GM19455 (cell line): Measurements from ENCODE around the gene ADK.
A peak's percentile ranks its signal among the peaks of the same experiment; 100 is the strongest.
"Not testable (repeated sequence)": the region's sequence is repeated elsewhere in the genome, so short reads cannot be mapped to it uniquely, and the experiment has no call there.

Experiments
- ATAC-seq: cut with Tn5 transposase; IDR thresholded peaks from one replicate; pipeline ENCODE4 v1.9.1; 2021; ENCODE audit not compliant: unreplicated experiment

ADK gene

DNA sequence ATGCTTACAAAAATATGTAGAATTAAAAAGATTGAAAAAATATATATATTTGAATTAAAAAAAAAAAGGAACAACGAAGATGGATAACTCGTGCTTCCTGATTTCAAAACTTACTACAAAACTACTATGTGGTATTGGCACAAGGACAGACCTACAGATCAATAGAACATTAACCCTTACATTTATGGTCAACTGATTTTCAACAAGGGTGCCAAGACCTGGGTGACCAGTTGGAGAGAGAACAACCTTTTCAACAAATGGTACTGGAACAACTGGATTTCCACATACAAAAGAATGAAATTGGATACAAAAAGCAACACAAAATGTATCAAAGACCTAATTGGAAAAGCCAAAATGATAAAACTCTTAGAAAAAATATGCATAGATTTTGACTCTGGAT lies 10.5 kb upstream of the ADK start:
- no peak for ATAC-seq

DNA sequence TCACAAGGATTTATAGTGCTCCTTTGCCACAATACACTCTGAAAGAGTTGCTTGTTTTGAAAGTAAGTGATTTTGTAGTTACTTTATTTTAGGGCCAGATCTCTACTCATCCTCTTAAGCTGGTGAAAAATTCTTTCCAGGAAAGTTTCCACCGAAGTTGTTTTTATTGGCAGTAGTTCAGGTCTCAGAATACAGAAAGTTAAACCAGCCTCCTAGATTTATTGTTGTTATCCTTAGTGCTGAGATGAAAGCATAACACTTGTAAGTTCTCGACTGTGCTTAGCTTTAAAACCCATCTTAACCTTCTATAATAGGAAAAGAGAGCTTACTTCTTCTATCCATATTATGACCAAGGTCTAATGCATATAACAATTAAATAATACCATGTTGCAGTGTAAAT lies 5.9 kb upstream of the ADK start:
- no peak for ATAC-seq

DNA sequence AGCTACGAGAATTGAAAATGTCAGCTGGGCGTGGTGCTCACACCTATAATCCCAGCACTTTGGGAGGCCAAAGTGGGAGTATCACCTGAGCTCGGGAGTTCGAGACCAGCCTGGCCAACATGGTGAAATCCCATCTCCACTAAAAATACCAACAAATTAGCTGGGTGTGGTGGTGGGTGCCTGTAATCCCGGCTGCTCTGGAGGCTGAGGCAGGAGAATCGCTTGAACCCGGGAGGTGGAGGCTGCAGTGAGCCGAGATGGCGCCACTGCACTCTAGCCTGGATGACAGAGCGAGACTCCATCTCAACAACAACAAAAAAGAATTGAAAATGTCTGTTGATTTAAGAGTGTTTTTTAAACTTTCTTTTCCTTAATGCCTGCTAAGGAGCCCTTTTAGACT lies 4.0 kb upstream of the ADK start:
- not testable (repeated sequence) for ATAC-seq

DNA sequence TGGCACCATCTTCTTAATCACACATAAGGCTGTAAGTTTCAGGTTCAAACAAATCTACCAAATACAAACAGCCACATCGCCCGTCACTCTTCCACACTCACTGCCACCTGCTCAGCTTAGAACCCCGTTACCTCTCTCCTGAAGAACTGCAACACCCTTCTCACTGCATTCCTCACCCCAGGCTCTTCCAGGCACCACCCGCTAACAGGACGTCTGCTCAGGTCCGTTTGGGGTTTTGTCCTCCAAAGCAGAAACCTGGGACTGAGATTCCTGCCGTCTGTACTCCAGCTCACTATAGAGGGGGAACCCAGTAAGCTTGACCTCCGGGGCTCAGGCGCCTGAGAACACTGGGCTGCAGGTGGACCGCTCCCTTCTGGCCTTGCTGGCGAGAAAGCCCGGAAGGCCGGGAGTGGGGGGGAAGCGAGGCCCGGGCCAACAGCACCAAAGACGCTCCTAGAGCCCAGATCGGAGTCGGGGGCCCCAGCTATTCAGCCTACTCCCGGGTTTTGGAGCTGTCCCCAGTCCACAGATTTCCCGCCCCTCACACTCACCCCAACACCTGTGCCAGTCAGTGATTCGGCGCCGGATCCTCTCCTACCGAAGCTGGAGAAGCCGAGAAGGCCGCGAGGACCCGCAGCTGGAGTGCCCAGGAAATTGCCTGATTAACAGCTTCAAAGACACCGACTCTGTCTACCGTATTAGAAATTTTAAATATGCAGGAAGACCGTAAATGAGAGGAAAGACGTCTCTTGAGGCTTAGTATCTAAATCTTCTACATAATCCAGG lies 624 bp upstream of the ADK start, which contains the start of gene AP3M1:
AP3M1 (minus strand) TSS at position 625 of the 786 bp plus-strand sequence. CDS start 12,449 bp downstream, outside the sequence.
- peak; percentile 49 for ATAC-seq

DNA sequence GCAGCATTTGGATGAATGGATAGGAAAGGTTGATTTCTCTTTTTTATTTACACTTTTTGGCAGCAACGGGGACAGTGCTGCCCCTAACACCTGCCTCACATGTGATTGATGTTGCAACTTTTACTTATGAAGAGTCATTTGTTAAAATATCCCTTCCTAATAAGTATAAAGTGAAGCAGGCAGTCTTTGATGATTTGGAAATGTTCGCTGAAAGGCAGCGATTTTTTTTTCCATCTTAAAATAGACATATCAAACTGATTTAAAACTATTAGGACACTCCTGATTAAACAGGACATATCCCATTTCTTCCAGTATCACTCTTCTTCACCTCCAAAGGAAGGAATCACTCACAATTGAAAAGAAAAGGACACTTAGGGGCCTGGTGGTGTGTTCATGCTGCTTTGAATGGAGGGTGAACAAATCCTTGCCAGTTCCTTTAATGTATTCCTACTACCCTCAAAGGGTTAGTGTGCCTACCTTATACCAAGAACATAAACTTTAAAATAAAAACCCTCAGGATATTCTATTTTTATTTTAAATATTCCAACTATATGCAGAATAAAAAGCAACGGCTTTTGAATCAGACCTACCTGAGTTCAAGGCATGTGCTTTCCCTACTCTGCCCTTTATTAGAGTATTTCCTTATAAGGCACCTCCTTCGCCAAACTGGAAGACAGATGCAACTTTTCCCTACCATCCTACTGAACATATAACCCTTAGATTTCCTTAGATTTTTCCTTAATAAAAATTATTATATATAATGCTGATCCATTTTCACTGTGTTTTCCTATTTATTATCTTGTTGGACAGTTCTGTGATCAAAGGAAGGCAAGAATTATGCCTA lies 1.1 kb downstream of the ADK start:
- ATAC-seq = no peak

DNA sequence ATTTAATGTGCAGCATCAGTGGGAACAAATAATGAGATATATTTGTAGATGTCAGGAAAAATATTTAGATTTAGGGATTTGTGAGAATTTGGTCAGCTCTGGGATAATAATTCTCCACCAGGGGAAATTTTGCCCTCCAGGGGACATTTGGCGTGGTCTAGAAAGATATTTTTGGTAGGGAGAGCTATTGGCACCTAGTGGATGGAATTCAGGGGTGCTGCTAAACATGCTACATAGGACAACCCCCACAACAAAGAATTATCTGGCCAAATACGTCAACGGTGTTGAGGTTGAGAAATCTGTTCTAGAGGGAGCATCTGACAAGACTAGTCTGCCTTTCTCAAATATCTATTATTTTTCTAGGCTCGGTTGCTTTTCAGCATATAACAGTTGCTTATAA lies 2.1 kb downstream of the ADK start:
- ATAC-seq = no peak

DNA sequence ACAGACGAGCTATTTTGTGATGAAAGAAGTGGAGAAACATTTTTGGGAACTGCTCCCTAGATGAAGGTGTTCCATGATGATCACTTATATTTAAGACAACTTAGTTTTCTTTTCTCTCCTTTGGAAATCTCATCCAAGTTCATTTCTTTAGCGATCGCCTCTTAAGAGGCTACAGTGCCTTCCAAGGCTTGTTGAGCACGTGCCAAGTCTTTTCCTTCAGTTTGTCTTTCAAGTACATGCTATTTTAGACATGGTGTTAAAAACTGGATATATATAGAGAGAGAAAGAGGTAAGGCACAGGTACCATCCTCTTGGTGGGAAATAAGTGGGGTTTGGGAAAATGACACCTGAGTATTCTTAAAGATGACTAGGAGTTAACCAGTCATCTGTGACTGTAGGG lies 2.7 kb downstream of the ADK start:
- no peak for ATAC-seq

DNA sequence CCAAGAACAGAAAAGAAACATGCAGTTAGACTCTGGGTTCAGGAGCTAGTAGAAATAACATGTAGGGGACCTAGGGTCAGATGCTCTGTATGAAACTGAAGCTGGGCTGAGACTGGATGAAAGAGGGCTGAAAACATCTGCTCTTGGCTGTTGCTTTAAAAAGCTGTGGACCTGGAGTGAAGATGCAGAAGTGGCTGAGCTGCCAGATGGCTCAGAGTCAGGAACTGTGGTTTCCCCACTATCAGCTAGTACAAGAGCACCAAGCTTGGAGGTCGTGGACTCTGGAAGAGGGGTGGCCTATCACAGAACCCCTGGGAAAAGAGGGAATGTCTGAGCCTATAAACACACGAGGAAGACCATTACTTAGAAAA lies 5.9 kb downstream of the ADK start:
- no peak for ATAC-seq

DNA sequence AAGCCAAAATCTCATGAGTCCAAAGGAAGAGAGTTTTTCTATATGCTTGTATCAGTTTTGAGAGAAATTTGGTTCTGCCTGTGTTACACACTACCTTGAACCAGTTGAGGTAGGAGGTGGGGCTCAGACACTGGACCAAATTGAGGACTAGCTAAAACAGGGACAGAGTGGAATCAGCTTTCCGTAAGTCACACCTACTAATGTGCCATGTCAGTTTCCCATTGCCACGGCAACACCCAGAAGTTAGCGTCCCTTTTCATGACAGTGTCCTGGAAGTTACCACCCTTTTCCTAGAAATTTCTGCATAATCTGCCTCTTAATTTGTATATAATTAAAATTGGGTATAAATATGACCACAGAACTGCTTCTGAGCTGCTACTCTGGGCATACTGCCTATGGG lies 9.0 kb downstream of the ADK start:
- ATAC-seq = no peak

DNA sequence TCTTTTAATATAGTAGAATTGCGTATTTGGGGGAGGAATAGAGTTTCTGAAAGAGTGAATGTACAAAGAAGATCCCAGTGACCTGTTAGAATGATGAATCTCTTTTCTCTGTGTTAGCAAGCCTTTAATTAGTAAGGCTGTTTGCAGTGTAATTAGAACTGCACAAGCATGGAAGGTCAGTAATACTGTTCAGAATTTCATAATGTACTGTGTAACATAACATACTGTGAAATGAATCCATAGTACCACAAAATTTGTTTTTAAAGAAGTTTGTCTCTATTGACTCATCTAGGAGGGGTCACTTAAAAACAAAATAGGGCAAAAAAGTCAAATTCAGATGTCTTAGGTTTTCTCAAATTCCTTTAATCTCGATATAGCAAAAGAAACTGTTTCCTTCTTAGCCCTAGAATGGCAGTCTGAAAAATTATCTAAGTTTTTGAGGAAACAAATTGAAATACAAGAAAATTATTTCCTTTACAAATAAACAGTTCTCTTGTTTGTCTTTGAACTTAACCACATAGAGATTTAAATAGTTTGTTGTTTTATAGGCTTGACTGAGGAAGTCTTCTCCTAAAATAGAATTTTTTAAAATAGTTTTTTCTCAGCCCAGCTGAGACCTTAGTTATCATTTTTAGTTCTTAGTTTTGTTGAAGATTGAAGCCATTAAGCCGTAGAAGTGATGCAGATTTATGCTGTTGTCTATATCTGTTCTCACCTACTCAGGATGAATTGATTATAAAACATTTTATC lies 12.5 kb downstream of the ADK start:
- no peak for ATAC-seq

DNA sequence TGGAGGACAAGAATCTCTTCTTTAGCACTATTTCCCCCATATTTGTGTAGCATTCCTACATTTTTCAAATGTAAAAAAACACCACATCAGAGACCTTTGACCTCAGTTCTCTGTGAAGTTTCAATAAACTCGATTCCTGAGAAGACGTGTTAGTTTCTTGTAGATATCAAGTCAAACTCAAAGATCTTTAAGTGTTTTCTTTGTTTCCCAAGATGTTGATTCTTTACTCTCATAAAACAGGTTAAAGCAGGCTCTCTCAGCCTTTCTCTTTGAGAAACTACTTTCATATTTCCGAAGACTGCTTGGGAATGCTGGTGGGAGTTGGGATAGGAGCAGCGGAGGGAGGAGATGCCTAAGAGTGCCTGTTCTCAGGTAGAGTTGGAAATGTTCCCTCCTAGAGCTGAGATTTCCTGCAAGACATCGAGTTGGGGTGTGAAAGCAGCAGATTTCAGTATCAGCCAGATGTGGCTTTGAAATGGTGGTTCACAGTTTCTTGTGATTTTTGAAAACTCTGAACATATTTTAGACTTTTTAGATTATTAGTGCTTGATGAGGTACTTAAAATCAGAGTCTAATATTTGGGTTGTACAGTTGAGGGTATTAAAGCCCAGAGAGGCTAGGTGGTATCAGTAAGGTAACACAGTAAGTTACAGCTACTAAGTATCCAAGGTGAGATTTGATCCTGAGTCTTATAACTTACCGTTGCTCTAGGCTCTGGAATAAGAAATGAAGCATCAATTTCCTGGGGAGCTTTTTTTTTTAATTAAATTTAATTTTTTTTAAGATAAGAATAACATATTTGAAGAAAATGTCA lies 13.9 kb downstream of the ADK start:
- no peak for ATAC-seq

DNA sequence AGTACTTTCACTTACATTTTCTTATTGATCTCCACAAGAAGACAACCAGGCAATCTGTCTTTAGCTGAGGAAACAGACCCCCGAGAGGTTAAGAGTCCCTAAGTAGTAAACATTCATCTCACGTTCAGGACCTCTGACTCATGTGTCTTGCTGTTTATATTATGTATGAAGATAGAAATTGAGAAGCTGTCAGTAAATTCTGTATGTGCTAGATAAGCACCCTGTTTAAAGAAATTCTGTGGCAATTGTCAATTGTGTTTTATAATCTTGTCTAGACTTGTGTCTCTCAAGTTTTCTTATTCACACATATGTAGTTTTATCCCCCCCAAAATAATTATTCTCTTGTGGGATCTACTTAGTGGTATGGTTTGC lies 14.5 kb downstream of the ADK start:
- ATAC-seq = no peak

DNA sequence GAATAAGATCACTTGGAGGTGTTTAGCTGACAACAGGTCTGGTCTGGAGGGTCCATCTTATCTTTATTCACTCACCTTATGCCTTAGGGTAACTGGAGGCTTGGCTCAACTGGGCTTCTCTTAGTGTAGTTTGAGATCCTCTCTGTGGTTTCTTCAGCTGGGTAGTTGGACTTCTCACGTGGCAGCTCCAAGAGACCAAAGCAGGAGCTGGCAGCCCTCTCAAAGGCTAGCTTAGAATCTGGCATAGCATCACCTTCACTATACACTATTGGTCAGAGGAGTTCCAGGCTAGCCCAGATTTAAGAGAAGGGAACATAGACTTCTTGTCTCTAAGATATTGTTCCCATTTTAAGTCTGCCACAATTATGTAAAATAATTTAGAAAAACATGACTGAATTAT lies 16.4 kb downstream of the ADK start:
- no peak for ATAC-seq

DNA sequence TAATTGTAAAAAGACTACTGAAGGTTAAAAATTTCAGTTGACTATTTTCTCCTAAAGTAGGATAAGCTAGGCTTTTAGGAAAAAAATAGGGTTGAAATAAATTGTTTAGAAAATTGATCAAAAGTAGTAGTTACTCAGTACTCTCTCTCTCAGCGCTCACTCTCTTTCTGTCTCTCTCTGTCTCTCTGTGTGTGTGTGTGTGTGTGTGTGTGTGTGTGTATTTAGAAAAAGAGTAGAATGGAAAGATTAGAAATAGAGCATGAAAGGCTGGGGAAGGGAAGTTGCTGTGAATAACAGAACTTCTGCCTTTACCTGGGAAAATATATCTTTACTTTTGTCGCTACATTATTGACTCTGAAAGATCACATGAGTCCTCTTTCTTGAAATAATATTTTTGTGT lies 20.6 kb downstream of the ADK start:
- no peak for ATAC-seq

DNA sequence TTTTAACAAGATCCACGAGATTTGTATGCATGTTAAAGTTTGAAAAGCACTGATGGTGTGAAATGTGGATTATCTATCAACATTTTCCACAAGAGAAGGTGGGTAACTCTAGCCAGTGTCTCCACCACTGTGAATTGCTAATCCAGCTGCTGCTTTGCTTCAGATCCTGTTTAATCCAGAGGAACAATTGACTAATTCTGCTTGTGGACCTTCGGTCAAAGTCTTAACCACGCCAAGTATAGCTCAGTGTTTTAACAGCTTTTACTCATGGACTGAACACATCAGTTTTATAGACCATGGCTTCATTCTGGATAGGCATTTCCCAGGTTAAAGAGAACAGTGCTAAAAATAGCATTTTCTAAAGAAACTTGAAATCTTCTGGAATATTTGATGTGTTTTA lies 23.5 kb downstream of the ADK start:
- no peak for ATAC-seq

DNA sequence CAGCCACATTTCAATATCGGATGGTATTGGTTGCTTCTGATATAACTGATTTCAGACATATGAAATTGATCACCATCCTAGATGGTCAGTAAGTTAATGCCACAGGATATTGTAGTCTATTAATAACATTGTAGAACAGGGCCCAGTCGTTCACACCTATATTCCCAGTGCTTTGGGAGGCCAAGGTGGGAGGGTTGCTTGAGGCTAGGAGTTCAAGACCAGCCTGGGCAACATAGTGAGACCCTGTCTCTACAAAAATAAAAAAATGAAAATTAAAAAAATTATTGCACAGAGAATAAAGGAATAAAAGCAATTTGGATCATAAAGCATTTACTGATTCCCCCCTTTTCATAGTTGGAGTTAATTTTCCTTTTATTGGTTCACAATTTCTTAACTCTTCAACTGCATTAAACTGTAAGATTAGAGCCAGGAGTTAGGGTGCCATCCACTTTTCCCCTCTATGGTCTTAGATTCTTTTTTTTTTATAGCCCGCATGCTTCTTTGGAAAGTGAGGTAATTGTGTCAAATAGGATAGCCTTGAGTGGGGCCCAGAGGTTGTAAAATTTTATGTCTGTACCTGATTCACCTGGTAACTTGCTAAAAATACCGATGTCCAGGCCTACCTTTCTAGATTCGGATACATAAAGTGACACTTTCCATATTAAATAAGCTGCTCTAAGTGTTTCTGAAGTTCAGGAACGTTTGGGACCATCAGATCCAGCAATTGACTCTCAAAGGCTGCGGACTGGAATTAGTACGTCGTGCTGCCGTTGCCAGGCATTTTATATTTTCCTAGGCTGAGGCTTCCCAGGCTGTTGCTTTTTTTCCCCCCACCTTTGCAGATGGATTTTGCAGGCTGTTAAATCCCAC lies 24.7 kb downstream of the ADK start:
- no peak for ATAC-seq

DNA sequence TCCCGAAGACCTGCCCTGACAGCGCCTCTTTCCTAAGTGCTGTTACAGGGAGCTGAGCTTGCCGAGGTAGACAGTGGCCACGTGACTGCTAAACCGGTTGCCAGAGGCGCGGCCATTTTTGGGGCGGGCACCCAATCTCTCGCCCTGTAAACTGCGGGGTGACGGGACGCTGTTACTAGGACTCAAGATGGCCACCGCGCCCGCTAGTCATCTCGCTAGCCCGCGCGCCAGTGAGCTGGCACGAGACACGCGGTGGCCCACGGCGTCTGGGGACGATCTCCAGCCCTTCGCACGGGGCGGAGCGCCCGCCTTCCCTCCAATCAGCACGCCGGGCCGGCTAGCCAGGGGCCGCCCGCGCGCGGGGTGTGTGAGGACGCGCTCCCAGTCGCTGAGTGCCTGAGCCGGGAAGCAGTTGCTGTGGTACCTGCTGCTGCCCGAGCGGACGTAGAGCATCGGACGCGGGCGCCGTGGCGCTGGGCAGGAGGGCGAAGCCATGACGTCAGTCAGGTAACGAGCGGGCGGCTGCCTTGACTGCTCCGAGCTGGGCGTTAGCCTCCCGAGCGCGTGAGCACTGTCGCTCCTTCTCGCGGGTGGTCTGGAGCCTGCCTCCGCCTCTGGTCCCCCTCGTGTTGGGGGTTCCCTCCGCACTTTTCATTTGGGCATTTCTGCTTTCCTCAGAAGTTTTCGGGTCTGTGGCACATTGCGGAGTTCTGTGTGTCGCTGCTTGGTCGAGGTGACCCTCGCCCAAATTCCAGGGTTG lies 25.5 kb downstream of the ADK start:
- peak; percentile 87 for ATAC-seq

DNA sequence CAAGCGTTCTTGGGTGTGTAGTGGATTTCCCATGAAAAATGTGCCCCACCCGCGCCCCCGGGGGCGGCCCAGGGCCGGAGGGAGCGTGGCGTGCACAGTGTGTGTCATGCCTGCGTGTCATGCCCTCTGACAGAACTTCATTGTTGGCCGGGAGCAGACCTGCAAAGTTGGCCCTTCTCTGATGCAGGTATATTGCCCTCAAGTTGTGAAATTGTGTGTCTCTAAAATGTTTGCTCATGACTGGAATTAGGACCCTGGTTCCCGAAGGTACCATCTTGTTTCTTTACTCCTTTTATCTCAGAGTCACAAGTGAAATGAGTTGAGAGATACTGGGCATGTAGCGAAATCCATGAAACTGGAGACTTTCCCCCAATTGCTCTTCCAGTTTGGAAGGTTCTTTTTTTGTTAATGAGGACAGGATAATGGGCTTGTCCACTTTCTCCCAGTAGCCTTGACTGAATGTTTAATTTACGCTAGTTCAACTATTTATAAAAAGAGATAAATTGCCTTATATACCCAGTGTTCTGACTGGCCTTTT lies 26.2 kb downstream of the ADK start:
- peak; percentile 31 for ATAC-seq
